ENCODE measurements around the gene IMMT. TPM values are rescaled to one million over a fixed set of nuclear protein-coding genes. Genes with fewer than 3 reads are reported as not detected.

The IMMT gene
- total RNA-seq, 1 experiment from 2014 or later, result 97.7 TPM

DNA sequence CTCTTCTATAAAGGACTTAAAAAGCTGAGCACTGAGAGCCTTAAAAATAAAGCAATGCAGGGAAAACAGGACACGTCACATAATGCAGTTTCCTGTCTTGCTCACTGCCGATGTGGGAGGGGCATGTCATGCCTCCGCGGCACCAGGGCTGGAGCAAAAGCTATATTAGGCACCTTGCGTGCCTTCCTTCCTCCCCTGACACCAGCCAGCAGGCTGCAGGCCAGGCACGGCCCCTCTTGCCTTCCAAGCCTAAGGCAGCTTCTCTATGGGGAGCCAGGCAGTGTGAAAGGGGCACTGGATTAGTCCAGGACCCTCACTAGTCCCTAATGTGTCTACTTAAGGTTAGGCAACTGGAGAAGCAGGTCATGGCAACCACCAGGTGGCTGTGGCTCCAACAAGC lies 30.3 kb upstream of the IMMT start:
- no peaks in the 10 kb centered on the region for H3K79me2 ChIP-seq (ENCODE audit: low read length)
- no peak overlapping the region for H2AFZ ChIP-seq (ENCODE audit: low read length)
- TF ChIP-seq, protein P1, sequence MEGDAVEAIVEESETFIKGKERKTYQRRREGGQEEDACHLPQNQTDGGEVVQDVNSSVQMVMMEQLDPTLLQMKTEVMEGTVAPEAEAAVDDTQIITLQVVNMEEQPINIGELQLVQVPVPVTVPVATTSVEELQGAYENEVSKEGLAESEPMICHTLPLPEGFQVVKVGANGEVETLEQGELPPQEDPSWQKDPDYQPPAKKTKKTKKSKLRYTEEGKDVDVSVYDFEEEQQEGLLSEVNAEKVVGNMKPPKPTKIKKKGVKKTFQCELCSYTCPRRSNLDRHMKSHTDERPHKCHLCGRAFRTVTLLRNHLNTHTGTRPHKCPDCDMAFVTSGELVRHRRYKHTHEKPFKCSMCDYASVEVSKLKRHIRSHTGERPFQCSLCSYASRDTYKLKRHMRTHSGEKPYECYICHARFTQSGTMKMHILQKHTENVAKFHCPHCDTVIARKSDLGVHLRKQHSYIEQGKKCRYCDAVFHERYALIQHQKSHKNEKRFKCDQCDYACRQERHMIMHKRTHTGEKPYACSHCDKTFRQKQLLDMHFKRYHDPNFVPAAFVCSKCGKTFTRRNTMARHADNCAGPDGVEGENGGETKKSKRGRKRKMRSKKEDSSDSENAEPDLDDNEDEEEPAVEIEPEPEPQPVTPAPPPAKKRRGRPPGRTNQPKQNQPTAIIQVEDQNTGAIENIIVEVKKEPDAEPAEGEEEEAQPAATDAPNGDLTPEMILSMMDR (conservative IDR thresholded peaks at IDR 0.05; ENCODE audit: low read depth, low read length), result no peak
- TF ChIP-seq EZH2phosphoT487 (IDR thresholded peaks at IDR 0.05; ENCODE audit: borderline replicate concordance, low read length), result no peak
- TF ChIP-seq EZH2 (IDR thresholded peaks at IDR 0.05; ENCODE audit: low read length, unreplicated experiment), result no peak
- H3K4me1 ChIP-seq (ENCODE audit: insufficient read depth, low read length), result no peaks in the 10 kb centered on the region
- H3K4me3 ChIP-seq (ENCODE audit: low read length), result no peak overlapping the region
- H3F3A ChIP-seq (ENCODE audit: low read length, unreplicated experiment), result no peaks in the 10 kb centered on the region
- H3K27me3 ChIP-seq (ENCODE audit: low read length), result no peaks in the 10 kb centered on the region
- H3K9me2 ChIP-seq (replicated peaks; ENCODE audit: low read length), result no peaks in the 10 kb centered on the region
- POLR2A ChIA-PET (ENCODE audit: unreplicated experiment), result no interaction called here
- no peak overlapping the region for H3K9ac ChIP-seq (ENCODE audit: low read length)
- no peaks in the 10 kb centered on the region for H4K20me1 ChIP-seq (ENCODE audit: low read length)
- ATAC-seq (no peak), DNase-seq (no peak)
- no peaks in the 10 kb centered on the region for H3K9me3 ChIP-seq (ENCODE audit: low read length)
- CTCF ChIA-PET, result no interaction called here
- H3K27ac ChIP-seq (ENCODE audit: low read length), result no peak overlapping the region
- H3K4me2 ChIP-seq (ENCODE audit: low read length), result no peak overlapping the region
- BruUV-seq (replicated peaks), result no TSS peak
- H3K36me3 ChIP-seq (ENCODE audit: low read depth, low read length), result no peaks in the 10 kb centered on the region
- intact Hi-C loops (cut with micrococcal nuclease), result no loop called here

DNA sequence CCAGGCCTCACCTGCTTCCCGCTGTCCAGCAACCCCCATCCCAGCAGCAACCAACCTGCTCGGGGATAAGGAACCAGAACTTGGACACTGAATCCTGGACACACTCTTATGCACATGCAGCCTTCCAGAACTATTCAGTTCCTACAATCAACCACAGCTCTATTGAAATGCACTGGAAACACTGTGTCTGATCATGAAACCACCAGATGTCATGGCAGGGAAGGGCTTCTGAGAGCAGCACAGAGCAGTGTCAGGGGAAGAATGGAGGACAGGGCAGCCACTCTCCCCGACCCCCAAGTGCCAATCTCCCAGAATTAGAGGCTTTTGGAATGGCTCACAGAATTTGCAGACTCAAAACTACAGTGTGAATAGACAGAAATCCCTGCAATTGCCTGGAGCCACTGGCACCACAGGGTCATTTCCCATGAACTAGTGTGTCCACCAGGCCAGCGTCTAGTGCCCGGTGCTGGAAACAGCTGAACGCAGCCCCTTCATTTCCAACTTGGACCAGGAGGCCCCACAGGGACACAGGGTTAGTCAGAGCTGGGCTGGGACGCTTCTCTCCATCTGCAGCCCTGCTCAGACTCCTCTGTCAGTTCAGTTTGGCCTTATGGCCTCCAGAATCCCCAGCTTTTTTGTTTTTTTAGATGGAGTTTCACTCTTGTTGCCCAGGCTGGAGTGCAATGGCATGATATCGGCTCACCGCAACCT lies 29.5 kb upstream of the IMMT start:
- no peaks in the 10 kb centered on the region for H4K20me1 ChIP-seq (ENCODE audit: low read length)
- intact Hi-C loops (cut with micrococcal nuclease), result loop anchor here (5.0 kb wide), 2 partner anchors 148 to 218 kb away; partner anchors contain the start of gene KDM3A
- H3K4me1 ChIP-seq (ENCODE audit: insufficient read depth, low read length), result no peaks in the 10 kb centered on the region
- no peak overlapping the region for H3K4me2 ChIP-seq (ENCODE audit: low read length)
- ChIA-PET CTCF (no interaction called here), POLR2A (ENCODE audit: unreplicated experiment) (no interaction called here)
- H3K9me3 ChIP-seq (ENCODE audit: low read length), result no peaks in the 10 kb centered on the region
- ATAC-seq (no peak), DNase-seq (no peak)
- no TSS peak for BruUV-seq (replicated peaks)
- H3K79me2 ChIP-seq (ENCODE audit: low read length), result no peaks in the 10 kb centered on the region
- H3F3A ChIP-seq (ENCODE audit: low read length, unreplicated experiment), result no peaks in the 10 kb centered on the region
- no peaks in the 10 kb centered on the region for H3K27me3 ChIP-seq (ENCODE audit: low read length)
- no peak overlapping the region for H3K4me3 ChIP-seq (ENCODE audit: low read length)
- H2AFZ ChIP-seq (ENCODE audit: low read length), result no peak overlapping the region
- no peak overlapping the region for H3K9ac ChIP-seq (ENCODE audit: low read length)
- TF ChIP-seq EZH2phosphoT487 (IDR thresholded peaks at IDR 0.05; ENCODE audit: borderline replicate concordance, low read length) (no peak), EZH2 (IDR thresholded peaks at IDR 0.05; ENCODE audit: low read length, unreplicated experiment) (no peak)
- TF ChIP-seq, protein P1 (conservative IDR thresholded peaks at IDR 0.05; ENCODE audit: low read depth, low read length), result no peak
- no peaks in the 10 kb centered on the region for H3K9me2 ChIP-seq (replicated peaks; ENCODE audit: low read length)
- H3K27ac ChIP-seq (ENCODE audit: low read length), result no peak overlapping the region
- H3K36me3 ChIP-seq (ENCODE audit: low read depth, low read length), result no peaks in the 10 kb centered on the region

DNA sequence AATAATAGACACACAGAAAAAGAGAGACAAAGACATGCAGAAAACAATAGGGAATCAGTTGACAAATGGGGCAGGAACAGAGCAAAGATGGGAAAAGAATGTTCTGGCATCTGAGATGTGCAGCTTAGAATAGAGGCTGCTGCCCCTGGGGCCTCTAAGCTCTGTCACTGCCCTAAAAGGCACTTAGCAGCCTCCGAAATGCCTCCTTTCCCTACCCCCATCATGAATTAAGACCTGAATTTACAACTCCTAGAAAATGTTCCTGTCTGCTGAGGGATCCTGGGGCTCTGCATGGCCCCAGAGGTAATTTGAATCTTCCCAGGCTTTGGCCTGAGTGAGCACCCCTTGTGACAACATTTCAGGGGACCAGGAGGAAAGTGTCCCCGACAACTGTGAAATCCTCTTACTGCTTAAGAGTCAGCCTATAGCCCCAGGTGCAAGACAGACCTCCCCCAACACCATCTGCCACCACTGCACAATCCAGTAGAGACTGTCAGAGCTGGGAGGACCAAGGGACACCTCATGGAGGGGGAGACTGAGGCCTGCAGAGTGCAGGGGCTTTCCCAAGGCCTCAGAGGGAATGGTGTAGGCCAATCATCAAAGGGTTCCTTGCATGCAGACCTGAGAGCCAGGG lies 28.8 kb upstream of the IMMT start:
- ATAC-seq (no peak), DNase-seq (no peak)
- intact Hi-C loops (cut with micrococcal nuclease), result loop anchor here (5.0 kb wide), 2 partner anchors 148 to 218 kb away; partner anchors contain the start of gene KDM3A
- no peak overlapping the region for H3K9ac ChIP-seq (ENCODE audit: low read length)
- no TSS peak for BruUV-seq (replicated peaks)
- H4K20me1 ChIP-seq (ENCODE audit: low read length), result no peaks in the 10 kb centered on the region
- H3K4me2 ChIP-seq (ENCODE audit: low read length), result no peak overlapping the region
- H3K79me2 ChIP-seq (ENCODE audit: low read length), result no peaks in the 10 kb centered on the region
- H3K9me2 ChIP-seq (replicated peaks; ENCODE audit: low read length), result no peaks in the 10 kb centered on the region
- POLR2A ChIA-PET (ENCODE audit: unreplicated experiment), result no interaction called here
- H3K9me3 ChIP-seq (ENCODE audit: low read length), result no peaks in the 10 kb centered on the region
- CTCF ChIA-PET, result interaction anchor here (0.6 kb wide), 1 partner anchor 292 kb away, joined by 3 read pairs; no protein-coding TSS in a partner anchor
- H2AFZ ChIP-seq (ENCODE audit: low read length), result no peak overlapping the region
- H3K4me1 ChIP-seq (ENCODE audit: insufficient read depth, low read length), result no peaks in the 10 kb centered on the region
- no peak overlapping the region for H3K4me3 ChIP-seq (ENCODE audit: low read length)
- no peaks in the 10 kb centered on the region for H3K27me3 ChIP-seq (ENCODE audit: low read length)
- H3F3A ChIP-seq (ENCODE audit: low read length, unreplicated experiment), result no peaks in the 10 kb centered on the region
- H3K36me3 ChIP-seq (ENCODE audit: low read depth, low read length), result no peaks in the 10 kb centered on the region
- no peak for TF ChIP-seq EZH2phosphoT487 (IDR thresholded peaks at IDR 0.05; ENCODE audit: borderline replicate concordance, low read length)
- TF ChIP-seq EZH2 (IDR thresholded peaks at IDR 0.05; ENCODE audit: low read length, unreplicated experiment), result no peak
- TF ChIP-seq, protein P1 (conservative IDR thresholded peaks at IDR 0.05; ENCODE audit: low read depth, low read length), result no peak
- no peak overlapping the region for H3K27ac ChIP-seq (ENCODE audit: low read length)

All from PC-3 (cell line).